ENCODE results near the gene ANLN. TPM values are rescaled to one million over a fixed set of nuclear protein-coding genes. Genes with fewer than 3 reads are reported as not detected.
"Not testable (repeated sequence)": the region's sequence is repeated elsewhere in the genome, so short reads cannot be mapped to it uniquely, and the experiment has no call there.

The ANLN gene
- polyA plus RNA-seq, 1 experiment = 34.0 TPM

DNA sequence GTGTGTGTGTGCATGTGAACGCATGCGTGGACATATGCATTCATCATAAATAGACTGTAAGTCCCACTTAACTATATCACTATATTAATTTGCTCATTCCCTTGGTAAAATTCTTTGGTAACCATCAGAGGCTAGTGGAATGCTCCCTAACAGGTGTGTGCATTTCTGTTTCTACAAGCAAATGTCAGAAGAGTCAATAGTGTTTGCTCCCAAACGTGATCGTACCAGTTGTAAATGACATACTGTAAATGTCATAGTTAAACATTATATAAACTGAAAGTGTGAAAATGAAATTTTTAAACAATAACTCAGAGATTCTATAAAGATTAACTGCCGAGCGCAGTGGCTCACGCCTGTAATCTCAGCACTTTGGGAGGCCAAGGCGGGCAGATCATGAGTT lies 94.6 kb downstream of the ANLN start:
- H3K27ac ChIP-seq (ENCODE audit: low read depth, low read length) = no peak overlapping the region
- H3K9me3 ChIP-seq (ENCODE audit: control insufficient read depth, insufficient read depth, low read length) = no peaks in the 10 kb centered on the region
- H3K4me3 ChIP-seq (ENCODE audit: low read depth, low read length) = no peak overlapping the region
- TF ChIP-seq, protein P1, sequence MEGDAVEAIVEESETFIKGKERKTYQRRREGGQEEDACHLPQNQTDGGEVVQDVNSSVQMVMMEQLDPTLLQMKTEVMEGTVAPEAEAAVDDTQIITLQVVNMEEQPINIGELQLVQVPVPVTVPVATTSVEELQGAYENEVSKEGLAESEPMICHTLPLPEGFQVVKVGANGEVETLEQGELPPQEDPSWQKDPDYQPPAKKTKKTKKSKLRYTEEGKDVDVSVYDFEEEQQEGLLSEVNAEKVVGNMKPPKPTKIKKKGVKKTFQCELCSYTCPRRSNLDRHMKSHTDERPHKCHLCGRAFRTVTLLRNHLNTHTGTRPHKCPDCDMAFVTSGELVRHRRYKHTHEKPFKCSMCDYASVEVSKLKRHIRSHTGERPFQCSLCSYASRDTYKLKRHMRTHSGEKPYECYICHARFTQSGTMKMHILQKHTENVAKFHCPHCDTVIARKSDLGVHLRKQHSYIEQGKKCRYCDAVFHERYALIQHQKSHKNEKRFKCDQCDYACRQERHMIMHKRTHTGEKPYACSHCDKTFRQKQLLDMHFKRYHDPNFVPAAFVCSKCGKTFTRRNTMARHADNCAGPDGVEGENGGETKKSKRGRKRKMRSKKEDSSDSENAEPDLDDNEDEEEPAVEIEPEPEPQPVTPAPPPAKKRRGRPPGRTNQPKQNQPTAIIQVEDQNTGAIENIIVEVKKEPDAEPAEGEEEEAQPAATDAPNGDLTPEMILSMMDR (IDR thresholded peaks at IDR 0.05; ENCODE audit: low read depth, low read length) = no peak
- peaks cover 14% of the 10 kb centered on the region for H3K27me3 ChIP-seq (ENCODE audit: control insufficient read depth, insufficient read depth, low read length)
- DNase-seq (ENCODE audit: low read depth, low spot score) = no peak
- CTCF ChIA-PET = interaction anchor here (1.2 to 8.4 kb wide), 2 partner anchors 187 to 214 kb away, joined by 3 to 282 read pairs; no protein-coding TSS in a partner anchor
- POLR2A ChIA-PET = no interaction called here

DNA sequence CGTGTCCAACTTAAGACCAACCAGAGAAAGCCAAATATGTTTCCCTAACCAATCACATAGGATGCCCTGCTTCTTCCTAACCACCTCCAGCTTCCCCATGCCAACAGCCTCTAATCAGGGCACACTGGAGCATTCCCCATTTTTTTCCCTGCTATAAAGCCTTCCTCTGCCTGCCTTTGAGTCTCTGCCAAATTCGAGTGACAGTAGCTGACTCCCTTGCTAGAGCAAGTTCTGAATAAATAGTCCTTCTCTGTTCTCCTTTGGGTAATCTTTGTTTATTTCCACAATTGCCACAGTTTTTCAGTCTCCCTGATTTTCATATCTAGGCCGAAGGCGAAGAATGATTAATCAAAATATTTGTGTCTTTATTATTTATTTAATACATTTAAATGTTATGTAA lies 96.7 kb downstream of the ANLN start:
- no peak for DNase-seq (ENCODE audit: low read depth, low spot score)
- POLR2A ChIA-PET = no interaction called here
- TF ChIP-seq, protein P1 (IDR thresholded peaks at IDR 0.05; ENCODE audit: low read depth, low read length) = no peak
- Histone ChIP-seq H3K27me3 (ENCODE audit: control insufficient read depth, insufficient read depth, low read length) (peaks cover 11% of the 10 kb centered on the region), H3K9me3 (ENCODE audit: control insufficient read depth, insufficient read depth, low read length) (no peaks in the 10 kb centered on the region), H3K27ac (ENCODE audit: low read depth, low read length) (no peak overlapping the region), H3K4me3 (ENCODE audit: low read depth, low read length) (no peak overlapping the region)
- CTCF ChIA-PET = interaction anchor here (1.7 to 8.4 kb wide), 3 partner anchors 46 to 696 kb away, joined by 9 to 282 read pairs (median 23); no protein-coding TSS in a partner anchor

DNA sequence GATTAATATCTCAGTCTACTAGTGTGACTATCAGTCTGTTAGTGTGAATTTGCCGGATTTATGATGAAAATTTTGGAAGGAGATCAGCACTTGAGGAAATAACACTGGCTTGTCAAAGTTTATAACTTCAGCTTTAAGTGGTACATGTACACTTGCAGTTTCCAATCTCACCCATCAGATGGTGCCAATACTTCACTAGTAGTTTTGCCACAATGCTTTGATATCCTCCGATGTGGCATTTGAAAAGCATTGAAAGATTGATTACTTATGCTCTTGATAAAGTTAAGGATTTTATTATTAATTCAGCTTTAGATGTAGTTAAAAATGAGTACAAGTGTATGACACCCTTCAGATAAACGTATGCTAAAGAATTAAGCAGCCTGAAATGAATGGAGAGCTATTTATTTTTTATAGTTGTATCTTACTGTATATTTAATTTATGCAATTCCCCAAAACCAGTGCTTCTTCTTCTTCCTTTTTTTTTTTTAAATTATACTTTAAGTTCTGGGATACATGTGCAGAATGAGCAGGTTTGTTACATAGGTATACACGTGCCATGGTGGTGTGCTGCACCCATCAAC lies 98.2 kb downstream of the ANLN start:
- H3K27me3 ChIP-seq (ENCODE audit: control insufficient read depth, insufficient read depth, low read length) = peaks cover 9% of the 10 kb centered on the region
- TF ChIP-seq, protein P1 (IDR thresholded peaks at IDR 0.05; ENCODE audit: low read depth, low read length) = peak; percentile 83
- ChIA-PET POLR2A (interaction anchor here (0.6 to 1.3 kb wide), 2 partner anchors 8 to 183 kb away, joined by 6 to 7 read pairs; no protein-coding TSS in a partner anchor), CTCF (interaction anchor here (0.5 to 8.4 kb wide), 55 partner anchors 8 to 714 kb away, joined by 3 to 282 read pairs (median 5); a partner anchor contains a TSS)
- H3K4me3 ChIP-seq (ENCODE audit: low read depth, low read length) = no peak overlapping the region
- DNase-seq (ENCODE audit: low read depth, low spot score) = peak; percentile 8
- no peak overlapping the region for H3K27ac ChIP-seq (ENCODE audit: low read depth, low read length)
- H3K9me3 ChIP-seq (ENCODE audit: control insufficient read depth, insufficient read depth, low read length) = no peaks in the 10 kb centered on the region

DNA sequence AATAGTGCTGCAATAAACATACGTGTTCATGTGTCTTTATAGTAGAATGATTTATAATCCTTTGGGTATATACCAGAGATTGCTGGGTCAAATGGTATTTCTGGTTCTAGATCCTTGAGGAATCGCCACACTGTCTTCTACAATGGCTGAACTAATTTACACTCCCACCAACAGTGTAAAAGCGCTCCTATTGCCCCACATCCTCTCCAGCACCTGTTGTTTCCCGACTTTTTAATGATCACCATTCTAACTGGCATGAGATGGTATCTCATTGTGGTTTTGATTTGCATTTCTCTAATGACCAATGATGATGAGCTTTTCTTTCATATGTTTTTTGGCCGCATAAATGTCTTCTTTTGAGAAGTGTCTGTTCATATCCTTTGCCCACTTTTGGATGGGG lies 99.0 kb downstream of the ANLN start:
- H3K4me3 ChIP-seq (ENCODE audit: low read depth, low read length); POLR2A ChIA-PET; H3K27me3 ChIP-seq (ENCODE audit: control insufficient read depth, insufficient read depth, low read length); DNase-seq (ENCODE audit: low read depth, low spot score); H3K27ac ChIP-seq (ENCODE audit: low read depth, low read length); H3K9me3 ChIP-seq (ENCODE audit: control insufficient read depth, insufficient read depth, low read length): not testable (repeated sequence)
- CTCF ChIA-PET = interaction anchor here (1.3 to 8.4 kb wide), 4 partner anchors 39 to 710 kb away, joined by 6 to 282 read pairs (median 10); no protein-coding TSS in a partner anchor

DNA sequence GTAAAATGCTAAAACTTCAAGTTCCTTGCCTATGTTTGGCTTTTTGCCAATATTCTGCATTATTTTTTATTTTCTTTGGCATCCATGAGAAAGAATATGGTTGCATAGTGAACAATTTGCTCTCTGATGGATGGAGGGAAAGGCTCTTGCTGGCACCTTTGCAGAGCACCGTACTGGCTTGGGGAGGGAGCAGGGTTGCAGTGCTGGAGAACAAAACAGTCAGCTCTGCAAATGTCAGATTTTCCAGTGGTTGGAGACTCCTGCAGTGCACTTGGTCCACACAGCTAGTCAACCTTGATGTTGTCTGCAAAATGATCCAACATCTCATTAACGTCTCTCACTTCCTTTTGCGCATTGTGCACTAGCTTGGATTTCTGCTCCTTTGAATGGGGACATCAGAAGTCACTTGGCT lies 100.8 kb downstream of the ANLN start:
- ChIA-PET CTCF (interaction anchor here (1.1 to 8.4 kb wide), 5 partner anchors 17 to 692 kb away, joined by 3 to 282 read pairs (median 4); no protein-coding TSS in a partner anchor), POLR2A (no interaction called here)
- DNase-seq (ENCODE audit: low read depth, low spot score) = no peak
- H3K27me3 ChIP-seq (ENCODE audit: control insufficient read depth, insufficient read depth, low read length) = peaks cover 7% of the 10 kb centered on the region
- H3K27ac ChIP-seq (ENCODE audit: low read depth, low read length) = no peak overlapping the region
- H3K4me3 ChIP-seq (ENCODE audit: low read depth, low read length) = no peak overlapping the region
- no peaks in the 10 kb centered on the region for H3K9me3 ChIP-seq (ENCODE audit: control insufficient read depth, insufficient read depth, low read length)
- TF ChIP-seq, protein P1 (IDR thresholded peaks at IDR 0.05; ENCODE audit: low read depth, low read length) = no peak
